ENCODE data around the gene VMP1. TPM values are rescaled to one million over a fixed set of nuclear protein-coding genes. Genes with fewer than 3 reads are reported as not detected.

The VMP1 gene
- polyA plus RNA-seq, 2 of the 4 experiments (the other 2 are of a cell fraction), result 395 to 726 TPM

DNA sequence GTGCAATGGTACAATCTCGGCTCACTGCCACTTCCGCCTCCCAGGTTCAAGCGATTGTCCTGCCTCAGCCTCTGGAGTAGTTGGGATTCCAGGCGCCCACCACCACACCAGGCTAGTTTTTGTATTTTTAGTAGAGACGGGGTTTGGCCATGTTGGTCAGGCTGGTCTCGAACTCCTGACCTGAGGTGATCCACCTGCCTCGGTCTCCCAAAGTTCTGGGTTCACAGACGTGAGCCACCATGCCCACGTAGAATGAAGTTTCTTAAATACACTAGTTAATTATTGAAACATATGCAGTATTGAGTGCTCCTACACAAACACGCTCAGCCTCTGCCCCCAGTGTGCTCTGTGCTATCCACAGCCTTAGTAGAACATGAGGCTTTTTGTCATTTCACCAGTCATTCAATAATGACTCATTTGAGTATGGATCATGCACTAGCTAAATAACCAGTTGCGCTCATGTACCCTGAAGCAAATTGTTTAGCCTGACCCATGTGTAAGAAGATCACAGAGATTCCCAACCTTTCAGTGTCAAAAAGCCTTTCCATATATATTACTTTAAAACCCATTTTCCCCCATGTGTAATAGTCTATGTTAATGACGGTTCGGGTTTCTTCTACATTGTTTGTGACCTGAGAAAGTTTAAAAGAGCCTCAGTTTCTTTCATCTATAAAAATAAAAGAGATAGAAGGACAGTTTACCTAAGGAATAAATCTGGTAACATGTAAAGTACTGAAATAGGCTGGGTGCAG lies 135.6 kb downstream of the VMP1 start (continued):
- TF ChIP-seq EHMT2 (IDR thresholded peaks at IDR 0.05; ENCODE audit: low read depth) (no peak), SREBF2 (IDR thresholded peaks at IDR 0.05) (no peak), HOXB5 (CRISPR knock-in tag; IDR thresholded peaks at IDR 0.05) (peak; percentile 96), JUN (IDR thresholded peaks at IDR 0.05) (peak; percentile 96 to 100; a peak in 4 of 5 replicates), ESRRA (IDR thresholded peaks at IDR 0.05; ENCODE audit: borderline replicate concordance, low read length) (peak; percentile 40; the same call in 1 of the 2 replicates), PHF8 (IDR thresholded peaks at IDR 0.05; ENCODE audit: borderline replicate concordance, low read depth) (no peak), NR3C1 (IDR thresholded peaks at IDR 0.05) (no peak), GATA3 (IDR thresholded peaks at IDR 0.05; ENCODE audit: borderline replicate concordance) (peak; percentile 76), RAD21 (conservative IDR thresholded peaks at IDR 0.05 in 1 of 2, IDR thresholded peaks at IDR 0.05 in 1 of 2) (peak in 1 of 2 experiments; percentile 15; a peak in 4 of 5 replicates), SMC3 (IDR thresholded peaks at IDR 0.05) (peak; percentile 44), RCOR1 (IDR thresholded peaks at IDR 0.05; ENCODE audit: low read depth, low read length) (no peak), HOXB13 (CRISPR knock-in tag; IDR thresholded peaks at IDR 0.05; ENCODE audit: low read depth) (peak; percentile 70; the same call in 1 of the 2 replicates), RARB (CRISPR knock-in tag; IDR thresholded peaks at IDR 0.05) (peak; percentile 99; the same call in 1 of the 2 replicates), CHD2 (IDR thresholded peaks at IDR 0.05; ENCODE audit: low read length, partially characterized antibody) (no peak), POLR2A (IDR thresholded peaks at IDR 0.05; ENCODE audit: low read length) (peak; percentile 95), MAZ (IDR thresholded peaks at IDR 0.05; ENCODE audit: borderline replicate concordance, low read depth, low read length) (peak; percentile 88; the same call in 1 of the 2 replicates), HEYL (CRISPR knock-in tag; IDR thresholded peaks at IDR 0.05) (no peak), CHD4 (IDR thresholded peaks at IDR 0.05; ENCODE audit: borderline replicate concordance) (no peak), JUNB (IDR thresholded peaks at IDR 0.05) (peak; percentile 80), TFCP2L1 (CRISPR knock-in tag; IDR thresholded peaks at IDR 0.05) (peak; percentile 100), FOSB (CRISPR knock-in tag; IDR thresholded peaks at IDR 0.05) (peak; percentile 100), MAFK (IDR thresholded peaks at IDR 0.05; ENCODE audit: partially characterized antibody) (peak; percentile 62), ZSCAN20 (CRISPR knock-in tag; IDR thresholded peaks at IDR 0.05) (no peak), FOXS1 (CRISPR knock-in tag; IDR thresholded peaks at IDR 0.05) (peak; percentile 81), ZNF302 (CRISPR knock-in tag; IDR thresholded peaks at IDR 0.05) (peak; percentile 90), KDM1A (IDR thresholded peaks at IDR 0.05; ENCODE audit: low read depth) (no peak), TP53 (CRISPR knock-in tag; IDR thresholded peaks at IDR 0.05) (peak; percentile 99)
- TF ChIP-seq, protein P1, sequence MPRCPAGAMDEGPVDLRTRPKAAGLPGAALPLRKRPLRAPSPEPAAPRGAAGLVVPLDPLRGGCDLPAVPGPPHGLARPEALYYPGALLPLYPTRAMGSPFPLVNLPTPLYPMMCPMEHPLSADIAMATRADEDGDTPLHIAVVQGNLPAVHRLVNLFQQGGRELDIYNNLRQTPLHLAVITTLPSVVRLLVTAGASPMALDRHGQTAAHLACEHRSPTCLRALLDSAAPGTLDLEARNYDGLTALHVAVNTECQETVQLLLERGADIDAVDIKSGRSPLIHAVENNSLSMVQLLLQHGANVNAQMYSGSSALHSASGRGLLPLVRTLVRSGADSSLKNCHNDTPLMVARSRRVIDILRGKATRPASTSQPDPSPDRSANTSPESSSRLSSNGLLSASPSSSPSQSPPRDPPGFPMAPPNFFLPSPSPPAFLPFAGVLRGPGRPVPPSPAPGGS (IDR thresholded peaks at IDR 0.05), result peak; percentile 94
- TF ChIP-seq, protein P2, sequence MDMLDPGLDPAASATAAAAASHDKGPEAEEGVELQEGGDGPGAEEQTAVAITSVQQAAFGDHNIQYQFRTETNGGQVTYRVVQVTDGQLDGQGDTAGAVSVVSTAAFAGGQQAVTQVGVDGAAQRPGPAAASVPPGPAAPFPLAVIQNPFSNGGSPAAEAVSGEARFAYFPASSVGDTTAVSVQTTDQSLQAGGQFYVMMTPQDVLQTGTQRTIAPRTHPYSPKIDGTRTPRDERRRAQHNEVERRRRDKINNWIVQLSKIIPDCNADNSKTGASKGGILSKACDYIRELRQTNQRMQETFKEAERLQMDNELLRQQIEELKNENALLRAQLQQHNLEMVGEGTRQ (IDR thresholded peaks at IDR 0.05), result peak; percentile 12; the same call in 1 of the 2 replicates
- TF ChIP-seq, protein P3, sequence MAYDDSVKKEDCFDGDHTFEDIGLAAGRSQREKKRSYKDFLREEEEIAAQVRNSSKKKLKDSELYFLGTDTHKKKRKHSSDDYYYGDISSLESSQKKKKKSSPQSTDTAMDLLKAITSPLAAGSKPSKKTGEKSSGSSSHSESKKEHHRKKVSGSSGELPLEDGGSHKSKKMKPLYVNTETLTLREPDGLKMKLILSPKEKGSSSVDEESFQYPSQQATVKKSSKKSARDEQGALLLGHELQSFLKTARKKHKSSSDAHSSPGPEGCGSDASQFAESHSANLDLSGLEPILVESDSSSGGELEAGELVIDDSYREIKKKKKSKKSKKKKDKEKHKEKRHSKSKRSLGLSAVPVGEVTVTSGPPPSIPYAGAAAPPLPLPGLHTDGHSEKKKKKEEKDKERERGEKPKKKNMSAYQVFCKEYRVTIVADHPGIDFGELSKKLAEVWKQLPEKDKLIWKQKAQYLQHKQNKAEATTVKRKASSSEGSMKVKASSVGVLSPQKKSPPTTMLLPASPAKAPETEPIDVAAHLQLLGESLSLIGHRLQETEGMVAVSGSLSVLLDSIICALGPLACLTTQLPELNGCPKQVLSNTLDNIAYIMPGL (CRISPR knock-in tag; IDR thresholded peaks at IDR 0.05; ENCODE audit: borderline replicate concordance), result no peak; the same call in 1 of the 2 replicates
- TF ChIP-seq, protein P4, sequence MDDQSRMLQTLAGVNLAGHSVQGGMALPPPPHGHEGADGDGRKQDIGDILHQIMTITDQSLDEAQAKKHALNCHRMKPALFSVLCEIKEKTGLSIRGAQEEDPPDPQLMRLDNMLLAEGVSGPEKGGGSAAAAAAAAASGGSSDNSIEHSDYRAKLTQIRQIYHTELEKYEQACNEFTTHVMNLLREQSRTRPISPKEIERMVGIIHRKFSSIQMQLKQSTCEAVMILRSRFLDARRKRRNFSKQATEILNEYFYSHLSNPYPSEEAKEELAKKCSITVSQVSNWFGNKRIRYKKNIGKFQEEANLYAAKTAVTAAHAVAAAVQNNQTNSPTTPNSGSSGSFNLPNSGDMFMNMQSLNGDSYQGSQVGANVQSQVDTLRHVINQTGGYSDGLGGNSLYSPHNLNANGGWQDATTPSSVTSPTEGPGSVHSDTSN (IDR thresholded peaks at IDR 0.05), result peak; percentile 90
- TF ChIP-seq, protein P5, sequence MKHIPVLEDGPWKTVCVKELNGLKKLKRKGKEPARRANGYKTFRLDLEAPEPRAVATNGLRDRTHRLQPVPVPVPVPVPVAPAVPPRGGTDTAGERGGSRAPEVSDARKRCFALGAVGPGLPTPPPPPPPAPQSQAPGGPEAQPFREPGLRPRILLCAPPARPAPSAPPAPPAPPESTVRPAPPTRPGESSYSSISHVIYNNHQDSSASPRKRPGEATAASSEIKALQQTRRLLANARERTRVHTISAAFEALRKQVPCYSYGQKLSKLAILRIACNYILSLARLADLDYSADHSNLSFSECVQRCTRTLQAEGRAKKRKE (CRISPR knock-in tag; IDR thresholded peaks at IDR 0.05; ENCODE audit: low read depth), result peak; percentile 91
- TF ChIP-seq, protein P6, sequence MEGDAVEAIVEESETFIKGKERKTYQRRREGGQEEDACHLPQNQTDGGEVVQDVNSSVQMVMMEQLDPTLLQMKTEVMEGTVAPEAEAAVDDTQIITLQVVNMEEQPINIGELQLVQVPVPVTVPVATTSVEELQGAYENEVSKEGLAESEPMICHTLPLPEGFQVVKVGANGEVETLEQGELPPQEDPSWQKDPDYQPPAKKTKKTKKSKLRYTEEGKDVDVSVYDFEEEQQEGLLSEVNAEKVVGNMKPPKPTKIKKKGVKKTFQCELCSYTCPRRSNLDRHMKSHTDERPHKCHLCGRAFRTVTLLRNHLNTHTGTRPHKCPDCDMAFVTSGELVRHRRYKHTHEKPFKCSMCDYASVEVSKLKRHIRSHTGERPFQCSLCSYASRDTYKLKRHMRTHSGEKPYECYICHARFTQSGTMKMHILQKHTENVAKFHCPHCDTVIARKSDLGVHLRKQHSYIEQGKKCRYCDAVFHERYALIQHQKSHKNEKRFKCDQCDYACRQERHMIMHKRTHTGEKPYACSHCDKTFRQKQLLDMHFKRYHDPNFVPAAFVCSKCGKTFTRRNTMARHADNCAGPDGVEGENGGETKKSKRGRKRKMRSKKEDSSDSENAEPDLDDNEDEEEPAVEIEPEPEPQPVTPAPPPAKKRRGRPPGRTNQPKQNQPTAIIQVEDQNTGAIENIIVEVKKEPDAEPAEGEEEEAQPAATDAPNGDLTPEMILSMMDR (IDR thresholded peaks at IDR 0.05), result no peak
- TF ChIP-seq, protein P7, sequence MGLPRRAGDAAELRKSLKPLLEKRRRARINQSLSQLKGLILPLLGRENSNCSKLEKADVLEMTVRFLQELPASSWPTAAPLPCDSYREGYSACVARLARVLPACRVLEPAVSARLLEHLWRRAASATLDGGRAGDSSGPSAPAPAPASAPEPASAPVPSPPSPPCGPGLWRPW (IDR thresholded peaks at IDR 0.05), result no peak
- TF ChIP-seq, protein P8, sequence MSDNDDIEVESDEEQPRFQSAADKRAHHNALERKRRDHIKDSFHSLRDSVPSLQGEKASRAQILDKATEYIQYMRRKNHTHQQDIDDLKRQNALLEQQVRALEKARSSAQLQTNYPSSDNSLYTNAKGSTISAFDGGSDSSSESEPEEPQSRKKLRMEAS (IDR thresholded peaks at IDR 0.05), result peak; percentile 77
